SK-N-SH (cell line): ENCODE measurements around the gene GLDC. TPM values are rescaled to one million over a fixed set of nuclear protein-coding genes. Genes with fewer than 3 reads are reported as not detected.

Source experiments
- CTCF ChIA-PET: fragments of 300-600, 350-600 bp; formaldehyde crosslinking; extraction: SDS; loops from one replicate; lab custom pipeline; 2021; lab: Yijun Ruan, JAX
- POLR2A ChIA-PET: fragments of 350-600 bp; sonication (Branson Sonifier 250); formaldehyde crosslinking; extraction: SDS; loops from one replicate; lab custom pipeline; 2020; ENCODE audit warnings: antibody characterized with exemption, inconsistent platforms; lab: Yijun Ruan, JAX
- DNase-seq: peaks from one replicate; pipeline ENCODE4 v3.0.0; 2012
- H2AFZ ChIP-seq: fragments of 200-600 bp; sonication (generic); 2 replicates; pipeline ENCODE4 v1.8.1; 2016; ENCODE audit warnings: antibody characterized with exemption, mild to moderate bottlenecking, low read depth
- H3F3A ChIP-seq: fragments of 200-600 bp; sonication (generic); replicated peaks from 2 replicates; pipeline ENCODE3; 2016; ENCODE audit warnings: antibody characterized with exemption, mild to moderate bottlenecking; ENCODE audit not compliant: insufficient read depth
- H3K27ac ChIP-seq, 2 experiments: fragments of 200-500 bp in 1 of 2; fragments of 200-600 bp in 1 of 2; sonication (Bioruptor generic) in 1 of 2; sonication (generic), shearing (Covaris generic) in 1 of 2; 2 replicates each; pipeline versions ENCODE4 v1.5.1 to v1.6.1; 2014 to 2016; ENCODE audit warnings: low read depth in 2 of 2, inconsistent platforms in 1 of 2, low read length in 1 of 2, mild to moderate bottlenecking in 1 of 2, mixed read lengths in 1 of 2
- H3K27me3 ChIP-seq: fragments of 200-600 bp; sonication (generic), shearing (Covaris generic); 2 replicates; pipeline ENCODE4 v1.6.1; 2016; ENCODE audit warnings: mixed run types; ENCODE audit not compliant: insufficient read depth
- H3K36me3 ChIP-seq, 2 experiments: fragments of 200-500 bp in 1 of 2; fragments of 200-600 bp in 1 of 2; sonication (Bioruptor generic) in 1 of 2; sonication (generic) in 1 of 2; replicated peaks in 1 of 2; 2 replicates each; pipeline versions ENCODE3 to v1.5.1; 2014 to 2016; ENCODE audit warnings: low read length in 1 of 2, mild to moderate bottlenecking in 1 of 2; ENCODE audit not compliant: insufficient read depth in 2 of 2, control insufficient read depth in 1 of 2
- H3K4me1 ChIP-seq, 2 experiments: fragments of 200-500 bp in 1 of 2; fragments of 200-600 bp in 1 of 2; sonication (Bioruptor generic) in 1 of 2; sonication (generic), shearing (Covaris generic) in 1 of 2; 2 replicates each; pipeline versions ENCODE4 v1.5.1 to v1.6.1; 2014 to 2016; ENCODE audit warnings: low read depth in 1 of 2, low read length in 1 of 2, mixed run types in 1 of 2; ENCODE audit not compliant: insufficient read depth in 2 of 2, control insufficient read depth in 1 of 2
- H3K4me2 ChIP-seq: fragments of 200-600 bp; sonication (generic), shearing (Covaris generic); 2 replicates; pipeline ENCODE4 v1.6.1; 2017; ENCODE audit warnings: mixed run types
- H3K4me3 ChIP-seq, 2 experiments: fragments of 200-500 bp in 1 of 2; fragments of 200-600 bp in 1 of 2; sonication (Bioruptor generic) in 1 of 2; sonication (generic), shearing (Covaris generic) in 1 of 2; 2 replicates each; pipeline versions ENCODE4 v1.5.1 to v1.8.1; 2014 to 2016; ENCODE audit warnings: low read depth in 2 of 2, inconsistent platforms in 1 of 2, low read length in 1 of 2, mild to moderate bottlenecking in 1 of 2, mixed read lengths in 1 of 2, moderate library complexity in 1 of 2
- H3K79me2 ChIP-seq: fragments of 200-600 bp; sonication (generic); 2 replicates; pipeline ENCODE4 v1.8.1; 2017; ENCODE audit warnings: mild to moderate bottlenecking; ENCODE audit not compliant: insufficient read depth
- H3K9ac ChIP-seq: fragments of 200-600 bp; sonication (generic); 2 replicates; pipeline ENCODE4 v1.6.1; 2017; ENCODE audit warnings: mixed run types
- H3K9me2 ChIP-seq: fragments of 200-600 bp; sonication (generic); 2 replicates; pipeline ENCODE4 v1.6.1; 2017; ENCODE audit warnings: mixed run types
- H3K9me3 ChIP-seq: fragments of 200-600 bp; sonication (generic); 2 replicates; pipeline ENCODE4 v1.6.1; 2017; ENCODE audit warnings: mixed run types, mild to moderate bottlenecking, moderate library complexity
- H4K20me1 ChIP-seq: fragments of 200-600 bp; sonication (generic); 2 replicates; pipeline ENCODE4 v1.6.1; 2017; ENCODE audit warnings: mild to moderate bottlenecking, mixed run types; ENCODE audit not compliant: insufficient read depth
- CTCF ChIP-seq: fragments of 200-600 bp; sonication (generic); IDR thresholded peaks from 2 replicates; pipeline ENCODE4 v1.6.1; 2017; ENCODE audit warnings: antibody characterized with exemption, mild to moderate bottlenecking, moderate library complexity
- ELF1 ChIP-seq: IDR thresholded peaks from 2 replicates; pipeline ENCODE4 v1.4.0; 2012
- EP300 ChIP-seq, 2 experiments: IDR thresholded peaks; 2 replicates each; pipeline versions ENCODE4 v1.4.0 to v1.6.1; 2012; ENCODE audit warnings: borderline replicate concordance in 1 of 2, low read depth in 1 of 2, low read length in 1 of 2
- FOSL2 ChIP-seq: IDR thresholded peaks from 2 replicates; pipeline ENCODE4 v1.4.0; 2012; ENCODE audit warnings: low read depth, mild to moderate bottlenecking, moderate library complexity, borderline replicate concordance
- FOXJ3 ChIP-seq: sonication (generic); formaldehyde crosslinking; IDR thresholded peaks from 2 replicates; pipeline ENCODE4 v1.5.1; 2020; ENCODE audit warnings: mild to moderate bottlenecking, missing genetic modification reagents
- FOXM1 ChIP-seq: IDR thresholded peaks from 2 replicates; pipeline ENCODE4 v1.4.0; 2012; ENCODE audit warnings: low read depth, mild to moderate bottlenecking
- GATA2 ChIP-seq: sonication (generic); formaldehyde crosslinking; IDR thresholded peaks from 2 replicates; pipeline ENCODE4 v1.5.0; 2020; ENCODE audit warnings: mild to moderate bottlenecking, missing genetic modification reagents
- JUND ChIP-seq: IDR thresholded peaks from 2 replicates; pipeline ENCODE4 v1.4.0; 2012
- MEF2A ChIP-seq: IDR thresholded peaks from 2 replicates; pipeline ENCODE4 v1.4.0; 2012; ENCODE audit warnings: low read depth, borderline replicate concordance
- NFIC ChIP-seq: IDR thresholded peaks from 2 replicates; pipeline ENCODE4 v1.4.0; 2012; ENCODE audit warnings: borderline replicate concordance
- RAD21 ChIP-seq: IDR thresholded peaks from 2 replicates; pipeline ENCODE4 v1.6.1; 2012; ENCODE audit warnings: mild to moderate bottlenecking, low read length
- RCOR1 ChIP-seq: fragments of 150-350 bp; IDR thresholded peaks from 2 replicates; pipeline ENCODE4 v1.6.1; 2017; ENCODE audit warnings: antibody characterized with exemption, low read length
- RFX5 ChIP-seq: IDR thresholded peaks from 2 replicates; pipeline ENCODE4 v1.6.1; 2012; ENCODE audit warnings: mild to moderate bottlenecking, improper control_type of control experiment, low read length
- RXRA ChIP-seq: IDR thresholded peaks from 2 replicates; pipeline ENCODE4 v1.4.0; 2012; ENCODE audit warnings: low read depth, mild to moderate bottlenecking, borderline replicate concordance
- SIN3A ChIP-seq: IDR thresholded peaks from 2 replicates; pipeline ENCODE4 v1.6.1; 2012; ENCODE audit warnings: low read depth, mild to moderate bottlenecking, low read length, moderate library complexity, borderline replicate concordance
- TCF12 ChIP-seq: IDR thresholded peaks from 2 replicates; pipeline ENCODE4 v1.4.0; 2012
- TEAD4 ChIP-seq: IDR thresholded peaks from 2 replicates; pipeline ENCODE4 v1.4.0; 2012; ENCODE audit warnings: mild to moderate bottlenecking, borderline replicate concordance; ENCODE audit not compliant: insufficient read depth
- WGBS: methylation state at CpG from one replicate; pipeline ENCODE4 v1.1.6; 2017; ENCODE audit warnings: low lambda C conversion rate; 5-methylcytosine and 5-hydroxymethylcytosine counted together
- polyA plus RNA-seq, 3 experiments: library from polyadenylated mRNA; depleted of rRNA; stranded (reverse); fragments of >200 nt; gene quantifications; 2 replicates each; pipeline ENCODE4 v1.2.3, GENCODE V29; 2012
- TF ChIP-seq, protein P1 (sequence below): IDR thresholded peaks from 2 replicates; pipeline ENCODE4 v1.4.0; 2012; ENCODE audit warnings: low read depth, borderline replicate concordance
- TF ChIP-seq, protein P2 (sequence below): fragments of 150-350 bp; IDR thresholded peaks from 2 replicates; pipeline ENCODE4 v1.6.1; 2016; ENCODE audit warnings: mild to moderate bottlenecking, low read depth, low read length
- TF ChIP-seq, protein P3 (sequence below): IDR thresholded peaks from 2 replicates; pipeline ENCODE4 v1.4.0; 2012; ENCODE audit warnings: low read depth

Gene GLDC
- polyA plus RNA-seq, 1 of the 3 experiments (the other 2 are of a cell fraction) = 4.1 TPM

DNA sequence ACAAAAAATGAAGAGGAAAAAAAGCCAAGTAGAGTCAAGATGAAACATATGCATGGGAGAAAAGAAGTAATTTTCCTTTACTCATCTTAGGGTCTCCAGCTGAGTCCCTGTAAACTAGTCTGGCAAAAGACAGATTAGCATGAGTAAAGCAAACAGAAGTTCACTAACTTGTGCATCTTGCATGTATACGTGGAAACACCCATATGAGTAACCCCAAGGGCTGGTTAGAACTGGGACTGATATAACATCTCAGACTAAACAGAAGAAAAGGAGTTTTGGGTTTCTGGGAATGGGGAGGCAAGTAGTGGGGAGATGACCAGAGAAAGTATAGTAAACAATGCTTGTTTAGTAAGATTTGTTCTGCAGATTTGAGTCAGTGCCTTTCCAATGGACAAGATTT, 20.1 kb upstream of the GLDC start:
- Histone ChIP-seq H3K4me2 (no peak overlapping the region), H3K9ac (no peak overlapping the region), H3K79me2 (no peaks in the 10 kb centered on the region), H3K4me1 (no peaks in the 10 kb centered on the region), H4K20me1 (no peaks in the 10 kb centered on the region), H3K4me3 (no peak overlapping the region), H3K36me3 (no peaks in the 10 kb centered on the region), H3K27ac (no peak overlapping the region), H3F3A (no peaks in the 10 kb centered on the region), H3K9me2 (no peaks in the 10 kb centered on the region), H2AFZ (no peak overlapping the region), H3K27me3 (no peaks in the 10 kb centered on the region), H3K9me3 (no peaks in the 10 kb centered on the region)
- ChIA-PET CTCF (interaction anchor here (2.7 kb wide), 1 partner anchor 80 kb away, joined by 8 read pairs; no protein-coding TSS in a partner anchor), POLR2A (no interaction called here)
- WGBS = 76% methylated on average over 1 of the region's 1 CpG
- no peak for DNase-seq
- TF ChIP-seq NFIC (no peak), FOSL2 (no peak), MEF2A (no peak), TEAD4 (no peak), GATA2 (no peak), RXRA (no peak), TCF12 (no peak), RCOR1 (no peak), FOXJ3 (CRISPR knock-in tag) (no peak)
- TF ChIP-seq, protein P1, sequence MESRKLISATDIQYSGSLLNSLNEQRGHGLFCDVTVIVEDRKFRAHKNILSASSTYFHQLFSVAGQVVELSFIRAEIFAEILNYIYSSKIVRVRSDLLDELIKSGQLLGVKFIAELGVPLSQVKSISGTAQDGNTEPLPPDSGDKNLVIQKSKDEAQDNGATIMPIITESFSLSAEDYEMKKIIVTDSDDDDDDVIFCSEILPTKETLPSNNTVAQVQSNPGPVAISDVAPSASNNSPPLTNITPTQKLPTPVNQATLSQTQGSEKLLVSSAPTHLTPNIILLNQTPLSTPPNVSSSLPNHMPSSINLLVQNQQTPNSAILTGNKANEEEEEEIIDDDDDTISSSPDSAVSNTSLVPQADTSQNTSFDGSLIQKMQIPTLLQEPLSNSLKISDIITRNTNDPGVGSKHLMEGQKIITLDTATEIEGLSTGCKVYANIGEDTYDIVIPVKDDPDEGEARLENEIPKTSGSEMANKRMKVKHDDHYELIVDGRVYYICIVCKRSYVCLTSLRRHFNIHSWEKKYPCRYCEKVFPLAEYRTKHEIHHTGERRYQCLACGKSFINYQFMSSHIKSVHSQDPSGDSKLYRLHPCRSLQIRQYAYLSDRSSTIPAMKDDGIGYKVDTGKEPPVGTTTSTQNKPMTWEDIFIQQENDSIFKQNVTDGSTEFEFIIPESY = no peak
- TF ChIP-seq, protein P2, sequence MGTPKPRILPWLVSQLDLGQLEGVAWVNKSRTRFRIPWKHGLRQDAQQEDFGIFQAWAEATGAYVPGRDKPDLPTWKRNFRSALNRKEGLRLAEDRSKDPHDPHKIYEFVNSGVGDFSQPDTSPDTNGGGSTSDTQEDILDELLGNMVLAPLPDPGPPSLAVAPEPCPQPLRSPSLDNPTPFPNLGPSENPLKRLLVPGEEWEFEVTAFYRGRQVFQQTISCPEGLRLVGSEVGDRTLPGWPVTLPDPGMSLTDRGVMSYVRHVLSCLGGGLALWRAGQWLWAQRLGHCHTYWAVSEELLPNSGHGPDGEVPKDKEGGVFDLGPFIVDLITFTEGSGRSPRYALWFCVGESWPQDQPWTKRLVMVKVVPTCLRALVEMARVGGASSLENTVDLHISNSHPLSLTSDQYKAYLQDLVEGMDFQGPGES = no peak

DNA sequence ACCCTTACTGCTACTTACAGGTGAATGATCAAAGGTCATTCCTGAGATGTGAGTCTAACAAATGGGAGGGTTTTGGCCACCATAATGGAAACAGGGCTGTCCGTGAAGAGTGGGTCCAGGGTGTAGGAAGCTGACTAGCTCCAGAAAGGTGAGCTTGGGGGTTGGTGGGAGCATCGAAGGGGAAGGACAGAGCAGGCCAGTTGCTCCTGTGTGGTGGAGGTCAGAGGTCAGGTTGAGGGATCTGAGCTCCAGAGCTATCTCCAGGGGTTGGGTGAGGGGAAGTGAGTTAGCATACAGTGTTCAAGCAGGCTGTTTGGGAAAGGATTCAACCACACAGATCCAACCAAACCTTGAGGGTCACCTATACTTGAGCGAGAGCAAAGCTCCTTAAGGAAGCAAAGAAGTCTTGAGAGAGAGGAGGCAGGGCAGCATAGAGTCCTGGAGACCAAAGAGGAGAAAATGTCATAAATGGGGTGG, 18.7 kb upstream of the GLDC start:
- no peaks in the 10 kb centered on the region for H4K20me1 ChIP-seq
- DNase-seq = no peak
- H3K9me3 ChIP-seq = no peaks in the 10 kb centered on the region
- no peaks in the 10 kb centered on the region for H3K36me3 ChIP-seq
- no peaks in the 10 kb centered on the region for H3K27me3 ChIP-seq
- H3K27ac ChIP-seq = no peak overlapping the region
- ChIA-PET POLR2A (no interaction called here), CTCF (interaction anchor here (0.6 to 2.7 kb wide), 3 partner anchors 9 to 93 kb away, joined by 3 to 8 read pairs (median 3); no protein-coding TSS in a partner anchor)
- TF ChIP-seq JUND (no peak), GATA2 (no peak), ELF1 (no peak), RAD21 (no peak), CTCF (no peak), FOSL2 (no peak), EP300 (IDR thresholded peaks at IDR 0.05; ENCODE audit: borderline replicate concordance in 1 of 2, low read depth in 1 of 2, low read length in 1 of 2) (no peak), RFX5 (no peak), SIN3A (no peak), NFIC (no peak), TCF12 (no peak), FOXM1 (no peak), RXRA (no peak)
- TF ChIP-seq, protein P3, sequence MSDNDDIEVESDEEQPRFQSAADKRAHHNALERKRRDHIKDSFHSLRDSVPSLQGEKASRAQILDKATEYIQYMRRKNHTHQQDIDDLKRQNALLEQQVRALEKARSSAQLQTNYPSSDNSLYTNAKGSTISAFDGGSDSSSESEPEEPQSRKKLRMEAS = no peak
- TF ChIP-seq, protein P1 = no peak
- H3F3A ChIP-seq = no peaks in the 10 kb centered on the region
- no peaks in the 10 kb centered on the region for H3K79me2 ChIP-seq
- H3K4me1 ChIP-seq = no peaks in the 10 kb centered on the region
- no peak overlapping the region for H3K4me3 ChIP-seq
- H3K9ac ChIP-seq = no peak overlapping the region
- no peak overlapping the region for H2AFZ ChIP-seq
- WGBS = 80% methylated on average over 3 of the region's 3 CpGs
- no peaks in the 10 kb centered on the region for H3K9me2 ChIP-seq
- no peak overlapping the region for H3K4me2 ChIP-seq
